IPS-18a (cell line): ENCODE measurements around the gene BCAP31.
"Not testable (repeated sequence)": the region's sequence is repeated elsewhere in the genome, so short reads cannot be mapped to it uniquely, and the experiment has no call there.

Experiments used
- H3K27ac ChIP-seq: one replicate; pipeline ENCODE4 v1.5.1; 2013; ENCODE audit warnings: low read length
- H3K27me3 ChIP-seq: one replicate; pipeline ENCODE4 v1.6.1; 2013; ENCODE audit warnings: mild to moderate bottlenecking, low read length; ENCODE audit not compliant: control insufficient read depth, insufficient read depth
- H3K36me3 ChIP-seq: one replicate; pipeline ENCODE4 v1.6.1; 2013; ENCODE audit warnings: low read depth, low read length; ENCODE audit not compliant: control insufficient read depth
- H3K4me1 ChIP-seq: one replicate; pipeline ENCODE4 v1.6.1; 2013; ENCODE audit warnings: low read depth, low read length; ENCODE audit not compliant: control insufficient read depth
- H3K4me3 ChIP-seq: one replicate; pipeline ENCODE4 v1.5.1; 2013; ENCODE audit warnings: low read length
- H3K9ac ChIP-seq: one replicate; pipeline ENCODE4 v1.6.1; 2013; ENCODE audit warnings: mild to moderate bottlenecking, low read length, moderate library complexity
- H3K9me3 ChIP-seq: one replicate; pipeline ENCODE4 v1.6.1; 2013; ENCODE audit warnings: low read depth, low read length; ENCODE audit not compliant: control insufficient read depth

The BCAP31 gene

DNA sequence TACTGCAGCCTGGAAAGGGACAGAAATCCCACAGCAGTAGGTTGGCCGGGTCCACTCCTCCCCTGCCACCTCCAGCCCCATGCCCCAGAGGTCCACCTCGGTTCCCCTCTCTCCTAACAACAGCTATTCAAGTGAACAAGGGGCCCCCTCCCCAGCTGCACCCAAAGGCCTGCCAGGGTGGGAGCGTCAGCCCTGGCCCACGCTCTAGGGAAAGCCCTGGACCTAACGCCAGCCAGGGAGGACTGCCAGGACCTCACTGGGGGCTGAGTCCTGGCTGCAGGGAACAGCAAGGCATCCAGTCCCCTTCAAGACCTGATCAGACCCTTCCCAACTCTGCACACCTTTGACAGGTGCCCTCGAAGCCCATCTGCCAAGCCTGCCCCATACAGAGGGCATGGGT is 23.2 kb downstream of the BCAP31 start:
- H3K9me3 ChIP-seq, result no peaks in the 10 kb centered on the region
- no peak overlapping the region for H3K9ac ChIP-seq
- H3K4me1 ChIP-seq, result no peaks in the 10 kb centered on the region
- H3K27ac ChIP-seq, result no peak overlapping the region
- no peak overlapping the region for H3K4me3 ChIP-seq
- H3K27me3 ChIP-seq, result no peaks in the 10 kb centered on the region
- peaks cover 5% of the 10 kb centered on the region for H3K36me3 ChIP-seq

DNA sequence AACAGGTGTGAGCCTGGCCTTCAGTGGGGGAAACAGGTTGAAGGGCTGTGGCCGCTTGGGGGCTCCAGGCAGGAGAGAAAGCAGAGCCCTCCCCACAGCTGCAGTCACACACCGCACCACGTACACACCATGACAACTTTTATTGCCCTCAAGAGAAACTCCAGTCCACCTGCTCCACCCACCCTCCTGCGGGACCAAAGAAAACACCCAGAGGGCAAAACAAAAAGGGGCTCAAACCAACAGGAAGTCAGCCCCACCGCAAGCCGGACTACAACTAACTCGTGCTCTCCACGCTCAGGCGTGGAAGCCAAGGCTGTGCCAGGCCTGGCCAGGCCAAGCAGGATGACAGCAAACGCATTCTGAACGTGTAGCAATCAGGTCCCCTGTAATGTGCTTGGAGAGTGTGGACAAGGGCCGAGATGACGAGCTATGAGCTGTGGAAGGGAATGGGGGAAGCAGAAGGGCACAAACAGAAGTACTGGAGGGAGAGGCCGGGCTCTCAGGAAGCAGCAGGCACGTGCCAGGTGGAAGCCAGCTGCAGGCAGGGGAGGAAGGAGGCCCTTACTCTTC is 23.7 kb downstream of the BCAP31 start:
- H3K9ac ChIP-seq, result no peak overlapping the region
- no peak overlapping the region for H3K4me3 ChIP-seq
- no peaks in the 10 kb centered on the region for H3K4me1 ChIP-seq
- H3K27ac ChIP-seq, result no peak overlapping the region
- H3K27me3 ChIP-seq, result no peaks in the 10 kb centered on the region
- no peaks in the 10 kb centered on the region for H3K9me3 ChIP-seq
- H3K36me3 ChIP-seq, result peaks cover 5% of the 10 kb centered on the region

DNA sequence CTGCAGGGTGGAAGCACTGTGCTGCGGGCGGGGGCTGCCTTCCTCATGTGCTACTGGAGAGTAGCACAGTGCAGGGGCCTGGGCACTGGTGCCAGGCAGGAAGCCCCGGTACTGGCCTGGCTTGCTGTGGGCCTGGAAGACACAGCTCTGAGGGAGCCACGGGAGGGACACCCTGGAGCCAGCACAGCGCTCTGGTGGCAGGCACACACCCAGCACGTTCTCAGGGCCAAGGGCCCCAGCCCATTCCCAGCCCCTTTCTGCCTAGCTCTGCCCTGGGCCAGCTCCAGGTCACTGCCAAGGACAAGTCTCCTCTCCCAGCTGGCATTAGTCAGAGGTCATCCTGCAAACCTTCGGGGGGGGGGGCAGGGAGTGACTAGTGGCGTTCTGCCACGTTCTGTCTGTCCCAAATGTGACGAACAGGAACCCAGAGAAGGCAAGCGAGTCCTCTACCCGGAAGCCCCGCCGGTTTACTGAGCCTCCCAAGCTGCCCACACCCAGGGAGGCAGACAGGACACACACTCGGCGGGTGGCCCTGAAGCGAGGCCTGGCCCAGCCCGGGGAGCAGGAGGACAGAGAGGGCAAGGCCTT is 24.3 kb downstream of the BCAP31 start:
- not testable (repeated sequence) for H3K4me3 ChIP-seq, H3K36me3 ChIP-seq, H3K27me3 ChIP-seq, H3K9ac ChIP-seq, H3K9me3 ChIP-seq, H3K27ac ChIP-seq, H3K4me1 ChIP-seq

DNA sequence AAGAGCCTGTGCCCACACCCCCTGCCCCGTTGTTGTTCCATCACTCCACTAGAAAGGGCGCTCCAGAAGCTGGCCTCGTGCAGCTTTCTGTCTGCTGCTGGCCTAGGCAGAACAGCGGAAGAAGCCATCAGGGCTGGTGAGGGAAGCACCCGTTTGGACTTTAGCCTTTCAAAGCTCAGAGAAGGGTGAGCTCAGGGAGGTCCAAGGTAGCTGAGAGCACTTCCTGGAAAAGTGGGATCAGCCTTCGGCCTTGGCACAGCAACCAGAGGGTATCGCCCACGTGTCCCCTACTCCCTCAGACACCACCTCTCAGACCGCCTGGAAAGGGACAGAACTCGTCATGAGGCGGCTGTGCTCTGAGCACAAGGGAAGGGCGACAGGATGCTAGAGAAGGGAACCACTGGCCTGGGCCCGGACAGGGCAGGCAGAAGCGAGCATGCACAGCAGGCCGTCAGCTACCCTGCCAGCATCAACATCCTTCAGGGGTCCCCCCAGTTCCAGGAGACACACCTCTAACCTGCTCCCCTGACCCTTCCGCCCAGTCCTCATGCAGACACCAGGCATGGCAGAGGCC is 24.9 kb downstream of the BCAP31 start:
- not testable (repeated sequence) for H3K4me3 ChIP-seq, H3K4me1 ChIP-seq, H3K9ac ChIP-seq, H3K9me3 ChIP-seq, H3K27ac ChIP-seq, H3K27me3 ChIP-seq, H3K36me3 ChIP-seq

DNA sequence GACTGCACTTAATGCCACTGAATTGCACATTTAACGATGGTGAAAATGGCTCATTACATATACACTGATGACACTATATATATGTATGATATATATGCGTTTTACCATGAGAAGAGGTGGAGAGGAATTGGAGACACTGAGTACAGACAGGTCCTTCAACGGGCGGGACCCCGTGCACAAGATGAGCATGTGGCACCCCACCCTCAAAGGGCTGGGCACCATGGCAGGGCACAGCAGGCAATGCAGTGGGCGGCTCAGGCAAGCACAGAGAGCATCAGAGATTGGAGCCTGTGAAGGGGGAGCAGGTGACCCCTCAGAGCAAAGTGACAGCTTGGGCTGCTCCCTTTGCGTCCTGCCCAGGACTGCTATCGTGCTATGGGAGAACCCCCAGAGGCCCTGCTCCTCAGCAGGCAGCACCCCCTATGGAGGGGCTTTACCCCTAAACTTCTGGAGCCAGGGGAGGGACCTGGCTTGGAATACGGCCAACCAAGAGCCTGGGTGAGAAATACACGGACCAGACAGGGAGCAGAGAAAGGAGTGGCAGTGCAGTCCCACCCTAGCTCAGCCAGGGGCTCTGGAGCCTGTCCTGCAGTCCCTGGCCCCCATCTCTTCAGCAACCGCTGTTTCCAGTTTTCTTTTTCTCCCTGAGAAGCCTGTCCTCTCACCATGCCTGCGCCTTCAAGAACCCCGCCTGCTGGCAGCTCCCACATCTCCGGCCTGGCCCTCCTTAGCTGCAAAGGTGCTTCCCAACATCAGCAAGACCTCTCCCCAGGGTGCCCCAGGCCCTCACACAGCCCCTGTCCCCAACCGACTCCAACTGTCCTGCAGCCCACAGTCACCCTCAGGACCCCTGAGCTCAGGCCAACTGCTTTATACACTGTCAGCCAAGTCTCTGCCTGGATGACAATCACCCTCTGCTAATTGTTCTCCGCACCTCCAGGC is 26.0 kb downstream of the BCAP31 start:
- Histone ChIP-seq H3K4me3 (no peak overlapping the region), H3K27me3 (no peaks in the 10 kb centered on the region), H3K4me1 (no peaks in the 10 kb centered on the region), H3K9ac (no peak overlapping the region), H3K36me3 (peaks cover 5% of the 10 kb centered on the region), H3K27ac (no peak overlapping the region), H3K9me3 (no peaks in the 10 kb centered on the region)

DNA sequence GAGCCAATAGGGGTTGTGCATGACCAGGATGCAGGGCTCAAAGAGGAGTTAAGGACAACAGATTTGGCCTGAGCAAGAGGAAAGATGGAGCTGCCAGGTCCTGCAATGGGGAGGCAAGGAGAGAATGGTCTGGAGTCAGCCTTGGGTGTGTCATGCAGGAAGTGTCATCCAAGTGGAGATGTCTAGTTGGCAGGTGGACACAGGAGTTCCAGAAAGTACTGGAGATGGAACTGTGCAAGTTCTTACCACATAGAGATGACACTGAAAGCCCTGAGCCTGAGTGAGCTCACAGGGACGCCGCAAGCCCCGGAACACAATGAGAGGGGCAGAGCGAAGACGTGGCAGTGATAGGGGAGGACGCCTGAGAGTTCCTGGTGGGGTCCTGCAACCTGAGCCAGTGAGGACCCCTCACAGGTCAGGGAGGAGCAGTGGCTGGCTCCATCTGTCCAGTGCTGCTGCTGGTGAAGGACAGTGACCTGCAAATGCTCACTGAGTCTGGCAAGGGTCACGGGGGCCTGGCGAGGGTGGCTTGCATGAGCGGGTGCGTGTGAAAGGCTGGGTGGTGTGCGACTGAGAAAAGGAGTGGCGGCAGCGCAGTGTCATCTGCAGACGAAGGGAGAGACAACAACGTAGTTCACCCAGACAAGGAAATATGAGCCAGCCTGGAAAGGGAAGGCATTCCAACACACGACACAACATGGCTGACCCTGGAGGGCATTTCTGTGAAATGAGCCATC is 27.0 kb downstream of the BCAP31 start:
- H3K9ac ChIP-seq, H3K9me3 ChIP-seq, H3K27me3 ChIP-seq, H3K4me1 ChIP-seq, H3K27ac ChIP-seq, H3K36me3 ChIP-seq, H3K4me3 ChIP-seq: not testable (repeated sequence)

DNA sequence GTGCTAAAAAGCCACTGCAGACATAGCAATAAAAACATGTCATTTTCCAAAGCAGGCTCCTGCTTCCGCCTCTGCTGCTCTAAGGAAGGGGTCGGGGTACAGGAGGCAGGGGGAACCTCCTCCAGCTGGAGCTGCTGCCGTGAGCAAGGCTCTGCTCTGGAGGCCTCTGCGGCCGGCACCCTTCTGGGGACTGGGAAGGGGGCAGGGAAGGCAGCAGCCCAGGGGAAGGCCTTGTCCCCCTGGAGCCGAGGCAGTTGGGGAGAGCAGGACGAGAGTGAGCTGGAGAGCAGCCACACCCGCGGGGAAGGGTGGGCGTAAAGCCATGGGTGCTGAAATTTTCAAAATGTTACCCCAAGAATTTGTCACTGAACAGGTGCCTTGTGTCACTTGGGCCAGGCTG is 27.6 kb downstream of the BCAP31 start:
- H3K27me3 ChIP-seq, H3K27ac ChIP-seq, H3K4me3 ChIP-seq, H3K36me3 ChIP-seq, H3K9me3 ChIP-seq, H3K4me1 ChIP-seq, H3K9ac ChIP-seq: not testable (repeated sequence)

DNA sequence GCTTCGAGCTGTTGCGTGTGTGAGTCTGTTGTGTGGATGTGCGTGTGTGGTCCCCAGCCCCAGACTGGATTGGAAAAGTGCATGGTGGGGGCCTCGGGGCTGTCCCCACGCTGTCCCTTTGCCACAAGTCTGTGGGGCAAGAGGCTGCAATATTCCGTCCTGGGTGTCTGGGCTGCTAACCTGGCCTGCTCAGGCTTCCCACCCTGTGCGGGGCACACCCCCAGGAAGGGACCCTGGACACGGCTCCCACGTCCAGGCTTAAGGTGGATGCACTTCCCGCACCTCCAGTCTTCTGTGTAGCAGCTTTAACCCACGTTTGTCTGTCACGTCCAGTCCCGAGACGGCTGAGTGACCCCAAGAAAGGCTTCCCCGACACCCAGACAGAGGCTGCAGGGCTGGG is 28.1 kb downstream of the BCAP31 start:
- no peaks in the 10 kb centered on the region for H3K9me3 ChIP-seq
- no peaks in the 10 kb centered on the region for H3K27me3 ChIP-seq
- no peak overlapping the region for H3K4me3 ChIP-seq
- no peak overlapping the region for H3K27ac ChIP-seq
- no peaks in the 10 kb centered on the region for H3K4me1 ChIP-seq
- no peak overlapping the region for H3K9ac ChIP-seq
- peaks cover 2% of the 10 kb centered on the region for H3K36me3 ChIP-seq

DNA sequence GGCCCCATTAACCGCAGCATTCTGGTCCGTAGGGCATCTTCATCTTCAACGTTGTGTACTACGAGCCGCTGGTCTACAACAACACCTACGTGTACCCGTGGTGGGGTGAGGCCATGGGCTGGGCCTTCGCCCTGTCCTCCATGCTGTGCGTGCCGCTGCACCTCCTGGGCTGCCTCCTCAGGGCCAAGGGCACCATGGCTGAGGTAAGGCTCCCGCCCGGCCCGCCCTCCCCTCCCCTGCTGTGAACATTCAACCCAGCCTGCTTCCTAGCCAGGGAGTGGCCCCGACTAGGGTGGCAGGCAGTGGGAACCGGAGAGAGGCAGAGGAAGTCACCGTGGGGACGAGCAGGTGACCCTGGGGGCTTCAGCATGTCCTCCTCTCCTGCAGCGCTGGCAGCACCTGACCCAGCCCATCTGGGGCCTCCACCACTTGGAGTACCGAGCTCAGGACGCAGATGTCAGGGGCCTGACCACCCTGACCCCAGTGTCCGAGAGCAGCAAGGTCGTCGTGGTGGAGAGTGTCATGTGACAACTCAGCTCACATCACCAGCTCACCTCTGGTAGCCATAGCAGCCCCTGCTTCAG is 29.4 kb downstream of the BCAP31 start:
- Histone ChIP-seq H3K27me3 (no peaks in the 10 kb centered on the region), H3K9ac (no peak overlapping the region), H3K4me1 (no peaks in the 10 kb centered on the region), H3K4me3 (no peak overlapping the region), H3K36me3 (no peaks in the 10 kb centered on the region), H3K9me3 (no peaks in the 10 kb centered on the region), H3K27ac (no peak overlapping the region)

DNA sequence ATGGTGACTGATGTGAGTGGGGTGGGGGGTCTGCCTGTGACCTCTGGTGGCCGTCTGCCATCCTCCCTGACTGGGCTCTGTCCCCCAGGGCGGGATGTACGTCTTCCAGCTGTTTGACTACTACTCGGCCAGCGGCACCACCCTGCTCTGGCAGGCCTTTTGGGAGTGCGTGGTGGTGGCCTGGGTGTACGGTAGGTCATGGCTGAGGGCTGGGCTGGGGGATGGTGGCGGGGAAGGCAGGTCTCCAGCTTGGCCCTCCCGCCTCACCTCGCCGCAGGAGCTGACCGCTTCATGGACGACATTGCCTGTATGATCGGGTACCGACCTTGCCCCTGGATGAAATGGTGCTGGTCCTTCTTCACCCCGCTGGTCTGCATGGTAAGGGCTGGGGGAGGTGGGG is 29.9 kb downstream of the BCAP31 start:
- H3K4me3 ChIP-seq, H3K9ac ChIP-seq, H3K36me3 ChIP-seq, H3K27ac ChIP-seq, H3K27me3 ChIP-seq, H3K4me1 ChIP-seq, H3K9me3 ChIP-seq: not testable (repeated sequence)
